Fibroblast of skin of right quadriceps (primary cell): ENCODE results near the gene CCDC86.

Source experiments
- DNase-seq: peaks from one replicate; pipeline ENCODE4 v3.0.0-alpha.2; 2013

The CCDC86 gene

GRCh38 chr11:60899046-60899936 is 57.4 kb downstream of the CCDC86 start:
- DNase-seq: peak; percentile 53

GRCh38 chr11:60899977-60900376 is 58.1 kb downstream of the CCDC86 start:
- no peak for DNase-seq
